Measurements from ENCODE around the gene PDXP. TPM values are rescaled to one million over a fixed set of nuclear protein-coding genes. Genes with fewer than 3 reads are reported as not detected.
"Not testable (repeated sequence)": the region's sequence is repeated elsewhere in the genome, so short reads cannot be mapped to it uniquely, and the experiment has no call there.

The PDXP gene
- total RNA-seq, result 40.1 and 41.9 TPM in 2 replicates

GRCh38 chr22:37658133-37659065 is at the start of gene PDXP:
Gene PDXP, plus strand, starts transcription at chr22:37658723. Its CDS starts 60 bp downstream, at chr22:37658783.
- H3K27me3 Mint-ChIP-seq (ENCODE audit: low read depth), result no peaks in the 10 kb centered on the region
- peaks cover 22% of the 10 kb centered on the region for H3K36me3 Mint-ChIP-seq (ENCODE audit: low read depth)
- peak; percentile 98 for DNase-seq (ENCODE audit: low spot score)
- H3K4me1 Mint-ChIP-seq (ENCODE audit: low read depth), result peaks cover 29% of the 10 kb centered on the region
- peak within 1 kb of the TSS; percentile 89 for H3K27ac Mint-ChIP-seq
- intact Hi-C loops (cut with micrococcal nuclease), result loop anchor here (1.0 to 2.0 kb wide), 2 partner anchors 17 to 20 kb away; partner anchors contain the start of genes LGALS1 and SH3BP1
- H3K9me3 Mint-ChIP-seq, result no peaks in the 10 kb centered on the region
- H3K4me3 Mint-ChIP-seq (ENCODE audit: low read depth), result peak within 1 kb of the TSS; percentile 87

GRCh38 chr22:37609240-37610152 is 49.0 kb upstream of the PDXP start:
- Mint-ChIP-seq H3K4me1 (ENCODE audit: low read depth) (peaks cover 38% of the 10 kb centered on the region), H3K27ac (peak overlapping the region; percentile 88), H3K9me3 (no peaks in the 10 kb centered on the region), H3K4me3 (ENCODE audit: low read depth) (peak overlapping the region; percentile 94), H3K36me3 (ENCODE audit: low read depth) (peaks cover 3% of the 10 kb centered on the region), H3K27me3 (ENCODE audit: low read depth) (no peaks in the 10 kb centered on the region)
- intact Hi-C loops (cut with micrococcal nuclease), result loop anchor here (1.0 to 10.0 kb wide), 5 partner anchors 17 to 375 kb away; partner anchors contain the start of genes ANKRD54 and GCAT
- DNase-seq (ENCODE audit: low spot score), result no peak

- Mint-ChIP-seq H3K27ac (peak overlapping the region; percentile 88), H3K4me3 (ENCODE audit: low read depth) (peak overlapping the region; percentile 94), H3K4me1 (ENCODE audit: low read depth) (peaks cover 34% of the 10 kb centered on the region)
- intact Hi-C loops (cut with micrococcal nuclease); DNase-seq (ENCODE audit: low spot score); H3K36me3 Mint-ChIP-seq (ENCODE audit: low read depth); H3K9me3 Mint-ChIP-seq; H3K27me3 Mint-ChIP-seq (ENCODE audit: low read depth): not testable (repeated sequence)
Measured at GRCh38 chr22:37610153-37610475, 48.4 kb upstream of the PDXP start.

GRCh38 chr22:37610480-37611129 is 47.9 kb upstream of the PDXP start:
- peaks cover 29% of the 10 kb centered on the region for H3K4me1 Mint-ChIP-seq (ENCODE audit: low read depth)
- no peak for DNase-seq (ENCODE audit: low spot score)
- peaks cover 7% of the 10 kb centered on the region for H3K36me3 Mint-ChIP-seq (ENCODE audit: low read depth)
- intact Hi-C loops (cut with micrococcal nuclease), result no loop called here
- H3K9me3 Mint-ChIP-seq, result no peaks in the 10 kb centered on the region
- H3K27me3 Mint-ChIP-seq (ENCODE audit: low read depth), result no peaks in the 10 kb centered on the region
- no peak overlapping the region for H3K27ac Mint-ChIP-seq
- peak overlapping the region; percentile 94 for H3K4me3 Mint-ChIP-seq (ENCODE audit: low read depth)

GRCh38 chr22:37611207-37611606 is 47.3 kb upstream of the PDXP start:
- Mint-ChIP-seq H3K4me1 (ENCODE audit: low read depth) (peaks cover 24% of the 10 kb centered on the region), H3K36me3 (ENCODE audit: low read depth) (peaks cover 10% of the 10 kb centered on the region), H3K27me3 (ENCODE audit: low read depth) (no peaks in the 10 kb centered on the region), H3K4me3 (ENCODE audit: low read depth) (no peak overlapping the region), H3K27ac (no peak overlapping the region), H3K9me3 (no peaks in the 10 kb centered on the region)
- no peak for DNase-seq (ENCODE audit: low spot score)
- intact Hi-C loops (cut with micrococcal nuclease), result no loop called here

GRCh38 chr22:37616201-37617083 is 42.1 kb upstream of the PDXP start:
- no peaks in the 10 kb centered on the region for H3K4me1 Mint-ChIP-seq (ENCODE audit: low read depth)
- no peak overlapping the region for H3K27ac Mint-ChIP-seq
- no peak for DNase-seq (ENCODE audit: low spot score)
- H3K9me3 Mint-ChIP-seq, result no peaks in the 10 kb centered on the region
- peaks cover 31% of the 10 kb centered on the region for H3K36me3 Mint-ChIP-seq (ENCODE audit: low read depth)
- intact Hi-C loops (cut with micrococcal nuclease), result no loop called here
- H3K4me3 Mint-ChIP-seq (ENCODE audit: low read depth), result no peak overlapping the region
- H3K27me3 Mint-ChIP-seq (ENCODE audit: low read depth), result no peaks in the 10 kb centered on the region

GRCh38 chr22:37617431-37617830 is 41.1 kb upstream of the PDXP start:
- intact Hi-C loops (cut with micrococcal nuclease), result no loop called here
- DNase-seq (ENCODE audit: low spot score), result no peak
- Mint-ChIP-seq H3K4me1 (ENCODE audit: low read depth) (no peaks in the 10 kb centered on the region), H3K4me3 (ENCODE audit: low read depth) (no peak overlapping the region), H3K27ac (no peak overlapping the region), H3K36me3 (ENCODE audit: low read depth) (peaks cover 32% of the 10 kb centered on the region), H3K27me3 (ENCODE audit: low read depth) (no peaks in the 10 kb centered on the region), H3K9me3 (no peaks in the 10 kb centered on the region)

- no peaks in the 10 kb centered on the region for H3K4me1 Mint-ChIP-seq (ENCODE audit: low read depth)
- no peak overlapping the region for H3K27ac Mint-ChIP-seq
- peaks cover 32% of the 10 kb centered on the region for H3K36me3 Mint-ChIP-seq (ENCODE audit: low read depth)
- no peak overlapping the region for H3K4me3 Mint-ChIP-seq (ENCODE audit: low read depth)
- no peaks in the 10 kb centered on the region for H3K27me3 Mint-ChIP-seq (ENCODE audit: low read depth)
- no peaks in the 10 kb centered on the region for H3K9me3 Mint-ChIP-seq
- DNase-seq (ENCODE audit: low spot score), result no peak
- intact Hi-C loops (cut with micrococcal nuclease), result no loop called here
Measured at GRCh38 chr22:37618072-37618656, 40.4 kb upstream of the PDXP start.

GRCh38 chr22:37618674-37619073 is 39.8 kb upstream of the PDXP start:
- no peak overlapping the region for H3K4me3 Mint-ChIP-seq (ENCODE audit: low read depth)
- peaks cover 34% of the 10 kb centered on the region for H3K36me3 Mint-ChIP-seq (ENCODE audit: low read depth)
- DNase-seq (ENCODE audit: low spot score), result no peak
- H3K27me3 Mint-ChIP-seq (ENCODE audit: low read depth), result no peaks in the 10 kb centered on the region
- H3K9me3 Mint-ChIP-seq, result no peaks in the 10 kb centered on the region
- no peak overlapping the region for H3K27ac Mint-ChIP-seq
- intact Hi-C loops (cut with micrococcal nuclease), result no loop called here
- peaks cover 2% of the 10 kb centered on the region for H3K4me1 Mint-ChIP-seq (ENCODE audit: low read depth)

GRCh38 chr22:37619991-37620390 is 38.5 kb upstream of the PDXP start:
- Mint-ChIP-seq H3K36me3 (ENCODE audit: low read depth) (peaks cover 38% of the 10 kb centered on the region), H3K9me3 (no peaks in the 10 kb centered on the region), H3K4me3 (ENCODE audit: low read depth) (no peak overlapping the region), H3K4me1 (ENCODE audit: low read depth) (peaks cover 2% of the 10 kb centered on the region), H3K27ac (no peak overlapping the region), H3K27me3 (ENCODE audit: low read depth) (no peaks in the 10 kb centered on the region)
- intact Hi-C loops (cut with micrococcal nuclease), result no loop called here
- no peak for DNase-seq (ENCODE audit: low spot score)

- no peak for DNase-seq (ENCODE audit: low spot score)
- H3K27me3 Mint-ChIP-seq (ENCODE audit: low read depth), result no peaks in the 10 kb centered on the region
- H3K36me3 Mint-ChIP-seq (ENCODE audit: low read depth), result peaks cover 40% of the 10 kb centered on the region
- H3K4me1 Mint-ChIP-seq (ENCODE audit: low read depth), result peaks cover 11% of the 10 kb centered on the region
- H3K4me3 Mint-ChIP-seq (ENCODE audit: low read depth), result no peak overlapping the region
- intact Hi-C loops (cut with micrococcal nuclease), result no loop called here
- H3K27ac Mint-ChIP-seq, result no peak overlapping the region
- no peaks in the 10 kb centered on the region for H3K9me3 Mint-ChIP-seq
Measured at GRCh38 chr22:37621352-37621860, 37.1 kb upstream of the PDXP start.
